Measurements from ENCODE around the gene DNAJC28. TPM values are rescaled to one million over a fixed set of nuclear protein-coding genes. Genes with fewer than 3 reads are reported as not detected.

The DNAJC28 gene
- total RNA-seq, 1 donor from 2014 or later, result 5.3 TPM

- H3K4me1 Mint-ChIP-seq (ENCODE audit: low read depth, unreplicated experiment), result peaks cover 3% of the 10 kb centered on the region
- no peak overlapping the region for H3K27ac Mint-ChIP-seq (ENCODE audit: unreplicated experiment)
- DNase-seq, result no peak
These were observed 47.0 kb downstream of the DNAJC28 start for GRCh38 chr21:33444499-33444898.

DNA sequence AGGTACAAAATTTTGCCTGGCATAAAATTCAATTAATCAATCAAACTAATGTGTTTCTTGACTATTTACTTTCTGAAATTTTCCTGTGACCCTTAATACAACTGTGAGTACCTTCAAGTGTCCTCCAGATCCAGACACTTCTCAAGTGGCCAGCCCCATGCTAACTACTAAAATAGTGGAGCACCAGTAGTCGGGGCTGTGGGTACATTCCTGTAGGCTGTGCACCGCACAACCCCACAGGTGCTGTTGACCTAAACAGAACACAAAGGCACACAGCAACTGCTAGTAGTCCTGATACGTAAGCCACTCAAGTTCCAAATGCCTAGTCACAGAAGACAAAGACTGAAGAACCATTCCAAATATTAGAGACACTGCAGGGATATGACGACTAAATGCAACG lies 48.3 kb downstream of the DNAJC28 start:
- Mint-ChIP-seq H3K4me3 (ENCODE audit: unreplicated experiment) (no peak overlapping the region), H3K4me1 (ENCODE audit: low read depth, unreplicated experiment) (peaks cover 3% of the 10 kb centered on the region), H3K27me3 (ENCODE audit: unreplicated experiment) (no peaks in the 10 kb centered on the region), H3K36me3 (ENCODE audit: unreplicated experiment) (no peaks in the 10 kb centered on the region), H3K9me3 (ENCODE audit: unreplicated experiment) (no peaks in the 10 kb centered on the region), H3K27ac (ENCODE audit: unreplicated experiment) (no peak overlapping the region)
- no peak for DNase-seq
- no peak for TF ChIP-seq CTCF (IDR thresholded peaks at IDR 0.05; ENCODE audit: partially characterized antibody, unreplicated experiment)

More at GRCh38 chr21:33444499-33444898, 47.0 kb downstream of the DNAJC28 start:
- H3K36me3 Mint-ChIP-seq (ENCODE audit: unreplicated experiment), result no peaks in the 10 kb centered on the region
- H3K27me3 Mint-ChIP-seq (ENCODE audit: unreplicated experiment), result no peaks in the 10 kb centered on the region
- TF ChIP-seq CTCF (IDR thresholded peaks at IDR 0.05; ENCODE audit: partially characterized antibody, unreplicated experiment), result no peak
- no peaks in the 10 kb centered on the region for H3K9me3 Mint-ChIP-seq (ENCODE audit: unreplicated experiment)
- no peak overlapping the region for H3K4me3 Mint-ChIP-seq (ENCODE audit: unreplicated experiment)

DNA sequence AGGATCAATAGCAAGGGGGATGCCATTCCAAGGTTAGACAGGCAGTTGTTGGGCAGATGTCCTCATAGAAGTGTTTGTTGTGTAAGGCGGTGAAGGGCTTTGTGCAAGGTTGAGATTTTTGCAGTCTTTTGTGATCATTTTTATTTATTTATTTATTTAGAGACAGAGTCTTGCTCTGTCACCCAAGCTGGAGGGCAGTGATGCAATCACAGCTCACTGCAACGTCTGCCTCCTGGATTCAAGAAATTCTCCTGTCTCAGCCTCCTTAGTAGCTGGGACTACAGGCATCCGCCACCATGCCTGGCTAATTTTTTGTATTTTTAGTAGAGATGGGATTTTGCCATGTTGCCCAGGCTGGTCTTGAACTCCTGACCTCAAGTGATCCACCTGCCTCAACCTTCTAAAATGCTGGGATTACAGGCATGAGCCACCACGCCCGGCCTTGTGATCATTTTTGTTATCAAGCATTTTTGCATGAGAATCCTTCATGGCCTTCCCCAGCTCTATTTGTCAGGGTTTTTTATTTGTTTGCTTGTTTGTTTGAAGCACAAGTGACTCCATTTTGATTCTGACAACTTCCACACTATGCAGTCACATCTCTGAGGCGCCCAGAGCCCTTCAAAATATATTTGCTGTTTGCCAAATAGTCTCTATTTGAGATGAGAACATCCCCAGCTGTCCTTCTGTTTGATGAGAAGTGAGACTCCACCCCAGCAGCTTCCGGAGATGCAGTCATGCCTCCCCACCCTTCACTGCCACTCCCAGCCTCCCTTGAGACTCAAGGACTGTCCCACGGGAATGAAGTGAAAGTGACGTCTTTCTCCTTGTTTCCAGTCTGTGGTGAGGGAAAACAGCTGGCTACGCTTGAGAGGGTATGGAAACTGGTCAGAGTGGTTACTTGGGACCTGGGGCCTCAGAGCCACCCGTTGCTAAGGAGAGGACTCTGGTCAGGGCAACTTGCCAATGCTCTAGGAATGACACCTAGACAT lies 49.7 kb downstream of the DNAJC28 start:
- H3K9me3 Mint-ChIP-seq (ENCODE audit: unreplicated experiment), result peaks cover 2% of the 10 kb centered on the region
- TF ChIP-seq CTCF (IDR thresholded peaks at IDR 0.05; ENCODE audit: partially characterized antibody, unreplicated experiment), result no peak
- no peaks in the 10 kb centered on the region for H3K27me3 Mint-ChIP-seq (ENCODE audit: unreplicated experiment)
- no peak overlapping the region for H3K4me3 Mint-ChIP-seq (ENCODE audit: unreplicated experiment)
- no peak overlapping the region for H3K27ac Mint-ChIP-seq (ENCODE audit: unreplicated experiment)
- DNase-seq, result no peak
- H3K36me3 Mint-ChIP-seq (ENCODE audit: unreplicated experiment), result no peaks in the 10 kb centered on the region
- peaks cover 3% of the 10 kb centered on the region for H3K4me1 Mint-ChIP-seq (ENCODE audit: low read depth, unreplicated experiment)

Other genes with a start within 250 kb of the DNAJC28 start
- gene IL10RB, start 225.3 kb downstream of the DNAJC28 start, total RNA-seq (ENCODE audit: unreplicated experiment), result 4.7 TPM
- gene IFNAR1, start 166.7 kb downstream of the DNAJC28 start, total RNA-seq (ENCODE audit: unreplicated experiment), result 17.7 TPM
- gene IFNGR2, start 88.3 kb downstream of the DNAJC28 start, total RNA-seq (ENCODE audit: unreplicated experiment), result 9.6 TPM
- gene TMEM50B, start 11.7 kb downstream of the DNAJC28 start, total RNA-seq (ENCODE audit: unreplicated experiment), result 37.5 TPM
- 70.3 TPM for gene GART, start 50.4 kb upstream of the DNAJC28 start, total RNA-seq (ENCODE audit: unreplicated experiment)
- 289 TPM for gene SON, start 51.3 kb upstream of the DNAJC28 start, total RNA-seq (ENCODE audit: unreplicated experiment)
- gene DONSON, start 97.0 kb upstream of the DNAJC28 start, total RNA-seq (ENCODE audit: unreplicated experiment), result 8.5 TPM
- gene CRYZL1, start 150.0 kb upstream of the DNAJC28 start, total RNA-seq (ENCODE audit: unreplicated experiment), result 50.3 TPM
- 89.1 TPM for gene ITSN1, start 150.8 kb upstream of the DNAJC28 start, total RNA-seq (ENCODE audit: unreplicated experiment)

All from glutamatergic neuron (in vitro differentiated cells).